Activated CD4-positive, alpha-beta T cell treated with anti-CD3 and anti-CD28 coated beads for 4 hours (primary cell): ENCODE measurements around the gene ATP8A2.

Experiments used
- DNase-seq, 2 donors: peaks; one replicate each; pipeline ENCODE4 v3.0.0-alpha.2; 2020

ATP8A2 gene

DNA sequence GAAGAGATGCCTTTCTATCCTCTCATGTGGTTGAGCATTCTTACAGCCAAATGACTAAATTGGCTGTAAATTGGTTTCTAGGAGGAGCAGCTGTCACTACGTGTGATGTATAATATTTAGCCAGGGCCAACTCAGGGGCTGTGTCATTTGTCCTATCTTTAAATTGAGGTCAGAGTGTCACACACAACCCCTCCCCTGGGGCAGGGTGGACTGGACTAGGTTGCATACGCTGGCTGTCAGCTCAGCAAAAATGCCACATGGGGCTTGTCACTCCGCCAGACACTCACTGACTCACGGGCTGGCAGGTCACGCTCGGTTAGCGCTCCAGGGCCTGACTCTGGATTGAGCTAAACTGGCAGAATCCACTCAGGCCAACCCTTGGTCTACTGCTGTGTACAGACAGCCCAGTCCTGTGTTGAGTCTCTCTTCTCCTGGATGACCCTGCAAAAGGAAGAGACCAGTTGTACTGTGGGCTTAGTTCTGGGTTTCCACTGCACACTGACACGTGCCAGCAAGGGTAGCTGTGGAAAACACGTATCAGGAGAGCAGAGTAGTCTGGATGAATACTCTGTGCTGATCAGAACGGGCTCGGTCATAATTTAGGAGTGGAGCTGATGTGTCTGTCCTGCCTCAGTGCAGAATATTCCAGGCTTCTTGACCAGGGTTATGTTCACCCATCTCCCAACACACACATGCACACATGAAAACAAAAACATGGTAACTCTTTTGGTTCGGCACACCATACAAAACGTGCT lies 650.9 kb downstream of the ATP8A2 start:
- no peak for DNase-seq

DNA sequence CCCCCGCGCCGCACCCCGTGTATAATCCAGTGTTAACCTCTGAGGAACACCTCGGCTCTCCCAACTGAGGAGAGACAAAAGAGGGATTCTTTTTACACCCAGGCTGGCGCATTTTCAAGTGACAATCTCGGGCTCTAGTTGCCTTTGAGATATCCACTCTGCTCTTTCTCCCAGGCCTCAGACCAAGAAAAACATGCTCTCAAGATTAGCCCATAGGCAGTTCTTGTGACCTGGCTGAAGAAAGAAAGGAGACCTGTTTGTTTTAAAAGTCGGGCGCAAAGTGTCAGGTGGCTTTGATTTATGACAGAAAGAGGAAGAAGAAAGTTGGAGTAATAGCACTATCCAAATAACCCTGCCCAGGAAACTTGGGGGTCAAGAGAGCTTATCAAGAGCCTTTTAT lies 652.8 kb downstream of the ATP8A2 start:
- DNase-seq, result no peak

- no peak for DNase-seq
Measured at GRCh38 chr13:26025196-26025595, 653.4 kb downstream of the ATP8A2 start.

- DNase-seq, result no peak
Measured at GRCh38 chr13:26025771-26026170, 654.0 kb downstream of the ATP8A2 start.

DNA sequence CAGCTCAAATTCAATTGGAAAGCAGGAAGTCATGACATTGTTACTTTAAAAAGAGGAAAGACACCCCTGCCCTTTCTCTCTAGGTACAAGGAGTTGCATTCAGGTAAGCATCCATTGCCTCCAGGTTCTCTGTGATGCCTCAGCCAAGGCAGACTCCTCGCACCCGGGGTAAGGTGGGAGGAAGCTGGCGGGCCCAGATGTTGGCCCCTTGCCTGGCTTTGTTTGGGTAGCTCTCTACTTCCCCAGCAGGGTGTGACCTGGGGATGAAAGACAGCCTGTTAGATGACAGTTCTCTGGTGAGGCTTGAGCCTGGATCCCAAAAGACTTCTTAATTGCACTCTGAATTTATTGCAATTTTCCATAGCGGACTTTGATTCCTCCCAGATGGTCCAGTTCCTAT lies 654.4 kb downstream of the ATP8A2 start:
- no peak for DNase-seq

GRCh38 chr13:26029581-26030136 lies 657.9 kb downstream of the ATP8A2 start:
- DNase-seq, result no peak

DNA sequence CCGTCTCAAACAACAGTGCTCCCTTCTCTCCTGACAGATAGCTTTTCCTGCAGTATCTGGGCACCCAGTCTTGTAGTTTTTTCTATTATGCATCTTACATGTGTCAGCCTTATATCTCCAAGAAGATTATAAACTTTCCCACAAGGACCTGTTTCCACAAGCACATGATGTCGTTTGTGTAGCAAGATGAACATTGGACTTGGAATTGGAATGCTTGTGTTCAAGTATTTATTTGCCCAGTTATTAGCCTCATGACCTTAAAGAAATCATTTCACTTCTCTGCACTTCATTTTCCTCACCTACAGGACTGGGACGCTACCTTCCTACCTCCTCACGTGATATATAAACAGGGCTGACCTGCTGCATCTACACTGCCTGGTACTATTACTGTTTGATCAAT lies 658.6 kb downstream of the ATP8A2 start:
- DNase-seq, result no peak

GRCh38 chr13:26034018-26034417 lies 662.2 kb downstream of the ATP8A2 start:
- no peak for DNase-seq

GRCh38 chr13:26036383-26036782 lies 664.6 kb downstream of the ATP8A2 start:
- DNase-seq, result no peak

DNA sequence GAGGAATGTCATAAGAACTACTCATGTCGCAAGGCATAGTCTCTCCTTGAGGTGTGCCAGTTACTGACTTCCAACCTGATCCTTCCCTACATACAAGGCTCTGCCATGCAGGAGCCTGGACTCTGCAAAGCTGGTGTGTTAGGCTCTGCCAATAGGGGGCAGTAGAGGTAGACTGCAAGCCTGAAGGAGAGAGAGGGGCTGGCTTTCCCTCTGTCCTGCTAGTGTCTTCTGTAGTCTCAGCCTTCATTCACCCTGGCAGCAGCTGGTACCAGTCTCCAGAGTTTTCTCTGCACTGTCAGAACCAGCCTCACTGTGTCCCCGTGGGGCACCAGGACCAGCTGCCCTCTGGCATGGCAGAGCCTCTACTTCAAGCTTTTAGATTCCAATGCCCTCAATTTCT lies 665.5 kb downstream of the ATP8A2 start:
- peak in 1 of 2 donors; percentile 23 for DNase-seq

DNA sequence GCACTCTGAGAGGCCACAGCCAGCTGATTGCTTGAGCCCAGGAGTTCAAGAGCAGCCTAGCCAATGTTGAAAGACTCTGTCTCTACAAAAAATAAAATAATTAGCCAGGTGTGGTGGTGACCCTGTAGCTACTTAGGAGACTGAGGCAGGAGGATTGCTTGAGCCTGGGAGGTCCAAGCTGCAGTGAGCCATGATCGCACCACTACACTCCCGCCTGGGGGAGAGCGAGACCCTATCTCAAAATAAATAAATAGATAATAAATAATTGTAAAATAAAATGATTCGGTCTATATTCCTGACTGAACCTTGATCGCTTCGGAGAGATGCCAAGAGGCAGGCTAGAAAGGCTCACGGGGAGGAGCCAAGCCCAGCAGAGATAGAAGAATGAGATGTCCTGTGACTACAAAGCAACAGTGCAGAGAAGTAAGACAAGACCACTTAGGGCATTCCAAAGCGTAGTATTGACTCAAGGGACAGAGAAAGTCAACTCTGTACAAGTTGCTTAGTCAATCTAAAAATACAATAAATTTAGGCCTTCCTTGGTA lies 667.2 kb downstream of the ATP8A2 start:
- DNase-seq, result no peak

DNA sequence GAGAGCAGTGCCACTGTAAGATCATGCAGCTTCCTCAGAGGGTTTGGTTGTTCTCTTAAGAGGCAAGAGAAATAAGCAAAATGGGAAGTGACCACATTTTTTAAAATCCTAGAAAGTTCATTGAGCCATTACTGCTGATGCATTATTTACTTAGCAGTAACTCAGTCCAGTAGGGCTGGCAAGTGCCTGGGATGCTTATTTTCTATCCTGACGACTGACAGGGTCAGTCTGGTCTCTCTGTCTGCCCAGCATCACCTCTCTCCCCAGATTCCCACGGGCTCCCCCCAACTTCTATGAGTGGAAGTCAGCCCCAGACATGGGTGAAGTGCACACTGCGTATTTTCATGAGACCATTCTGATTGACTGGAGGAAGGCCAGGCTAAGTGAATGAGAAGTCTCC lies 669.7 kb downstream of the ATP8A2 start:
- DNase-seq, result no peak

GRCh38 chr13:26042785-26043184 lies 671.0 kb downstream of the ATP8A2 start:
- DNase-seq, result no peak

DNA sequence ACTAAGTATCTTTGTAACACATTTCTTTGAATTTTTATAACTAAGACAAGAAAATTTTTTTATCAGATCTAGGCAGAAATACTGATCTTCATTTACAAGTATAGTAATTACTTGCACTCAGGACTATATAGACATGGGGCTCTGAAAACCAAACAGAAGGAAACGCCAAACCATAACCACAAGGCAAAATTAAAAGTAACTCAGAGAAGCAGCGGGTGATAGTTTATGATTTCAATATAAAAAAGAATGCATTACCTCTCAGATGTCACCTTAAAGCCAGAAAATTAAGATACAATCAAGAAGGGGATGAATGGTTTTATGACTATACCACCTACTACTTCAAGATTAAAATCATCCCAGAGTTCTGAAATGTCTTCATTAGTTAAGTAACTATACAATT lies 673.4 kb downstream of the ATP8A2 start:
- no peak for DNase-seq

- no peak for DNase-seq
Measured at GRCh38 chr13:26046639-26047038, 674.9 kb downstream of the ATP8A2 start.

GRCh38 chr13:26047040-26047439 lies 675.3 kb downstream of the ATP8A2 start:
- no peak for DNase-seq

DNA sequence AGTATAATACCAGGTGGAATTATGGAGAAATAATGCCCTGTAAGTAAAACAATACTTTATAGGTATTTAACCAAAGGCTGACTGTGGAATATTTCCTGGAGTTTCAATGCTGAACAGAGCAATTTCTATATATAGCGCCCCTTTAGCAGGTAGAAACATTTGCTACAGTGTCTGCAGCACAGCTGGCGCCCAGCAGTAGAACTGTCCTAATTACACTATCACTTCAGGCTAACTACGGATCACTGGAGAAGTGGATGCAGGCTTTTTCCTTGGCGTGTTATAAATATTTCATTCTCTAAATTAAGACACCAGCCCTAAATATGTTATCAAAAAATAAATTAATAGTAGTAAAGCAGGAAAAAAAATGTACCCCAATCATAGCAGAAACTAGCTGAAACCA lies 677.0 kb downstream of the ATP8A2 start:
- DNase-seq, result no peak

DNA sequence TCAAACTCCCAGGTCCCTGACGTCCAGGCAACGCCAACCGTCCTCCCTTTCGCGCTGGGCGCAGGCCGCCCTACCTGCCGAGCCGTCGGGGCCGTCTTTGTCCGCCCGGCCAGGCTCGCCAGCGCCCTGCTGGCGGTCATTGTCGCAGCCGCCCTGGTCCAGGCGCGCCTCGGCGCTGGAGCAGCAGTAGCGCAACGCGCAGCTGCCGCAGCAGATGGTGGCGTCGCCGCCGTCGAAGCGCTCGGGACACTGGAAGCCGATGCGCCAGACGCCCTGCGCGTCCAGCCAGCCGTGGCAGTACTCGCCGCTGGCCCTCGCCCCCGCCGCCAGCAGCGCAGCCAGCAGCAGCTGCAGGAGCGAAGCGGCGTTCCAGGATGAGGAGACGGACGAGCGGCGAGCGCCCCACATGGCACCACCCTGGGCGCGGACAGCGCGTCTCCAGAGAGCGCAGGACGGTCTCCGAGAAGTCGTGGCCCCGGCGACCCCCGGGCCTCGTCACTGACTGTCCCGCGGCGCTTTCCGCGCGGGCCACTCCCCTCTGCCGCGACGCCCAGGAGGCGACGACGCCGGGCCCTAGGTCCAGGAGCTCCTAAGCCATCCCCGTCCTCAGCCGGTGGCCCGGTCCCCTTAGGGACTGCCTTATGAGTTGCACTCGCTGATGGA lies 678.9 kb downstream of the ATP8A2 start:
- DNase-seq, result peak in 1 of 2 donors; percentile 5

DNA sequence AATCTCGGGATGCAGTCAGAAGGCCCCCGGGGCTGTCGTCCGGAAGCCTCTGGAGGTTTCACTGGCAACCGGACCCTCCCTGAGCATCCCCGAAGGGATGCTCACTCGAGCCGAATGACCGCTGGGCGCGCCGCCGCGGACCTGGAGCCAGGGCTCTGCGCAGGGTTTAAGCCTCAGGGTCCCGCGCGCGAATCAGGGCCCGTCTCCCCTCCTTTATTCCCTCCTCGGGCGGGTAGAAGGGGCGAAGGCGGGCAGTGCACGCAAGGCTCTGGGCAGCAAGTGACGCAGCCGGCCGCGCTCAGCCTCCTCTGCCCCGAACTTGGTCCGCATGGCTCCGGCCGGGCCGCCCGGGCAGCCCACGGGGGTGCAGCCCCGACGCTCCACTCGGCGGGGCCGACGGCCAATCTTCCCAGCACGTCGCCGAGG lies 679.5 kb downstream of the ATP8A2 start:
- no peak for DNase-seq

GRCh38 chr13:26051657-26052311 lies 680.0 kb downstream of the ATP8A2 start, which contains the start of gene SHISA2:
Gene SHISA2 (minus strand): TSS chr13:26052016. CDS start chr13:26050975, 1,041 bp downstream.
- DNase-seq, result peak; percentile 38 to 55

- DNase-seq, result no peak
Measured at GRCh38 chr13:26052337-26052736, 680.6 kb downstream of the ATP8A2 start.

DNA sequence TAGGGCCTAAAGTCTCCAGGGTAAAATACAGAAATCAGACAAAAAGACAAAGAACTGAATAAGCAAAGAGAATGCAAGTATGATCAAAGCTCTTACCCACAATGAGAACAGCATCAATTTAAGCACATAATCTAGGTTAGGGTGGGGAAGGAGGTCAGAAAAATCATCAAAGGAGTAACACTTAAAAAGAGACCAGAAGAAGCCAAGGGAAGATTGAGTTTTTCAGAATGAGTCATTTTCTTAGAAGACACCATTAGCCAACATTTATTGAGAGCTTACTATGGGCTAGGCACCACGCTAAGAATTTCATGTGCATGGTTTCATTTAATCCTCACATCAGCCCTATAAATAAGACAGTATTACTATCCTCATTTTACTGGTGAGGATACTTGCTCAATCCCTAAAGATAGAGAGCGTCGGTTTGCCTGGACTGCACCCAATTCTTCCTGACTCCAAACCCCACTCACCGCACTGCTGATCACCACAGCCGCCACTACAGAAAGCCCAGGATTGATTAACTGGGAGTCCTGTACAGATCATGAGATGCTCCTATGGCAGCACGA lies 681.7 kb downstream of the ATP8A2 start:
- no peak for DNase-seq

DNA sequence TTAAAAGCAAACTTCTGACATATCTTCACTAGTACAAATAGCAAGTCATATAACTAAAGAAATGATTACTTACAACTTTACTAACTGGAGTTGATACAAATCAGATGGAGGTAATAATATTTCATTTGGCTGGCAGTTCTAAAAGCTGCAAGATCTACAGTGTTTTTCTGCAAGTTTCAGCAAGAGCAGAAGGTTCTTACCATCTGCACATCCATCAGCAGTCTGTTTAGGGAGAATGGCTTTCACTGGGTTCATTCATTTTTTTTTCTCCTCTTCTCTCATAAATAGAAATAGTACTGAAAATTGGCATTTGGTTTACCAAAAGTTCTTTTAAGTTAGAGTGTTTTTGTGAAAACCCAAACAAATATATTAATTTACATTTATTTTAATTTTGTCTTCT lies 683.1 kb downstream of the ATP8A2 start:
- no peak for DNase-seq
